ENCODE data around the gene BLM. TPM values are rescaled to one million over a fixed set of nuclear protein-coding genes. Genes with fewer than 3 reads are reported as not detected.

Gene BLM
- total and polyA plus RNA-seq, 2 of the 8 experiments (the other 6 are each of a cell fraction or from before 2014, with no cell fraction given) = 15.2 to 46.7 TPM

DNA sequence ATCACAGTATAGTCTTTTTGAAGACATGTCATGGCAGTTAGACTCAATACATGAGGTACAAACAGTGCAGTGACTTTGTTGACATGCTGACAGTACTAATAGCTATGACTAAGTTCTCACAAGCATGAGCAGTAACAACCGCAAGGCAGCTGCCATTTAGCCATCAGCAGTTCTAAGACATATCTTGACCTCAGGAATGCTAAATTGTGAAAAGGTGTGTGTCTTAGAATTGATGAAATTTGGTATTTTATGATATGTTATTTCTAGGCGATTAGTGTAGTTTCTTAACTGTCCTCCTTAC is 90.6 kb downstream of the BLM start:
- 90% methylated on average over 2 of the region's 2 CpGs; no CpG with 5 or more reads in 1 of the 2 experiments for WGBS, 2 experiments (ENCODE audit: extremely low coverage in 1 of 2, insufficient coverage in 1 of 2, insufficient read length in 1 of 2, insufficient replicate concordance in 2 of 2, low coverage in 1 of 2, low lambda C conversion rate in 2 of 2, missing lambda C conversion rate in 1 of 2)
- Histone ChIP-seq H3K23ac (ENCODE audit: insufficient read length) (no peak overlapping the region), H3K4ac (replicated peaks; ENCODE audit: insufficient read length, low read depth, low read length) (no peak overlapping the region), H3K23me2 (ENCODE audit: low read depth, low read length) (no peaks in the 10 kb centered on the region), H3K79me2 (ENCODE audit: control insufficient read depth in 1 of 2, insufficient read depth in 2 of 2, low read length in 2 of 2) (no peaks in the 10 kb centered on the region), H4K8ac (ENCODE audit: extremely low read depth, insufficient read depth, low read length) (no peak overlapping the region), H3K79me1 (ENCODE audit: low read depth, low read length) (no peaks in the 10 kb centered on the region), H2BK20ac (ENCODE audit: low read length) (no peak overlapping the region), H3K27me3 (replicated peaks in 1 of 4; ENCODE audit: control insufficient read depth in 3 of 4, extremely low read depth in 1 of 4, insufficient read depth in 3 of 4, low read length in 3 of 4) (no peaks in the 10 kb centered on the region), H4K91ac (replicated peaks; ENCODE audit: insufficient read length, low read length) (no peak overlapping the region), H3K4me1 (replicated peaks in 1 of 4; ENCODE audit: control insufficient read depth in 3 of 4, insufficient read depth in 4 of 4, low read length in 3 of 4) (no peaks in the 10 kb centered on the region), H3K56ac (replicated peaks; ENCODE audit: insufficient read length, low read depth, low read length) (no peak overlapping the region), H3K27ac (ENCODE audit: low read depth, low read length) (no peak overlapping the region), H2AFZ (ENCODE audit: low read length) (no peak overlapping the region), H2BK12ac (ENCODE audit: low read depth, low read length) (no peak overlapping the region), H3K18ac (ENCODE audit: extremely low read depth, low read length) (no peak overlapping the region), H2BK120ac (replicated peaks; ENCODE audit: low read depth, low read length) (no peak overlapping the region), H3K4me3 (ENCODE audit: extremely low read depth in 1 of 4, insufficient read depth in 2 of 4, low read depth in 3 of 4, low read length in 4 of 4) (no peak overlapping the region), H3K14ac (ENCODE audit: insufficient read length) (no peak overlapping the region), H3K4me2 (ENCODE audit: insufficient read depth in 1 of 2, low read depth in 2 of 2, low read length in 2 of 2) (no peak overlapping the region), H3K36me3 (ENCODE audit: control insufficient read depth in 2 of 4, insufficient read depth in 4 of 4, low read length in 3 of 4) (peaks cover 9 to 52% (median 34%) of the 10 kb centered on the region in 4 experiments), H2BK5ac (ENCODE audit: low read depth, low read length) (no peak overlapping the region), H3K9ac (replicated peaks in 1 of 4; ENCODE audit: extremely low read depth in 1 of 4, low read depth in 3 of 4, low read length in 3 of 4) (no peak overlapping the region), H2BK15ac (ENCODE audit: low read length) (no peak overlapping the region), H4K5ac (ENCODE audit: insufficient read length, low read depth, low read length) (no peak overlapping the region), H4K20me1 (replicated peaks in 1 of 2; ENCODE audit: control insufficient read depth in 1 of 2, insufficient read depth in 2 of 2, low read length in 2 of 2) (no peaks in the 10 kb centered on the region), H3K9me3 (ENCODE audit: insufficient read depth in 2 of 2, low read depth in 1 of 2, low read length in 1 of 2) (no peaks in the 10 kb centered on the region), H2AK5ac (ENCODE audit: low read depth, low read length) (no peak overlapping the region)
- ChIA-PET CTCF (ENCODE audit: partially characterized antibody) (interaction anchor here (0.7 to 12.3 kb wide), 5 partner anchors 18 to 487 kb away, joined by 3 to 132 read pairs (median 3); partner anchors contain the start of gene FES), POLR2A (ENCODE audit: partially characterized antibody) (interaction anchor here (0.6 to 1.5 kb wide), 2 partner anchors 9 to 11 kb away, joined by 3 to 4 read pairs; no protein-coding TSS in a partner anchor)
- no peak for DNase-seq (ENCODE audit: low read depth in 1 of 2, low spot score in 2 of 2)
- no peak for FAIRE-seq
- no peak for TF ChIP-seq CHD2 (IDR thresholded peaks at IDR 0.05; ENCODE audit: low read length)
- TF ChIP-seq NRF1 (IDR thresholded peaks at IDR 0.05; ENCODE audit: low read depth, low read length) = no peak
- no peak for TF ChIP-seq SP1 (IDR thresholded peaks at IDR 0.05; ENCODE audit: low read depth, low read length)
- no peak for TF ChIP-seq CBX8 (IDR thresholded peaks at IDR 0.05; ENCODE audit: borderline replicate concordance, low read depth, low read length)
- no peak for TF ChIP-seq PHF8 (conservative IDR thresholded peaks at IDR 0.05; ENCODE audit: low read depth, low read length)
- no peak for TF ChIP-seq ASH2L (IDR thresholded peaks at IDR 0.05; ENCODE audit: low read length)
- TF ChIP-seq EZH2 (IDR thresholded peaks at IDR 0.05; ENCODE audit: low read depth, low read length, severe bottlenecking) = no peak
- no peak for TF ChIP-seq GTF2F1 (IDR thresholded peaks at IDR 0.05; ENCODE audit: borderline replicate concordance, low read depth, low read length)
- TF ChIP-seq TAF1 (IDR thresholded peaks at IDR 0.05; ENCODE audit: low read depth, low read length) = no peak
- no peak for TF ChIP-seq CEBPB (IDR thresholded peaks at IDR 0.05; ENCODE audit: low read depth, low read length)
- no peak for TF ChIP-seq SP4 (IDR thresholded peaks at IDR 0.05; ENCODE audit: low read length)
- TF ChIP-seq CREB1 (IDR thresholded peaks at IDR 0.05) = no peak
- no peak for TF ChIP-seq TCF12 (IDR thresholded peaks at IDR 0.05; ENCODE audit: low read depth, low read length)
- TF ChIP-seq USF2 (IDR thresholded peaks at IDR 0.05; ENCODE audit: low read length) = no peak
- no peak for TF ChIP-seq CHD1 (IDR thresholded peaks at IDR 0.05; ENCODE audit: low read depth, low read length)
- no peak for TF ChIP-seq EP300 (IDR thresholded peaks at IDR 0.05; ENCODE audit: borderline replicate concordance in 1 of 2, low read depth in 2 of 2, low read length in 2 of 2)

Data from H1 (cell line).